NCI-H345 treated with DMSO at 0.1 percent for 48 hours (cell line): Measurements from ENCODE around the gene RTN4R.
A peak's percentile ranks its signal among the peaks of the same experiment; 100 is the strongest.

Experiments
- DNase-seq: peaks from one replicate; lab custom pipeline; 2025; ENCODE audit not compliant: unreplicated experiment; lab: John Stamatoyannopoulos, UW

Gene RTN4R

GRCh38 chr22:20231514-20232236 is 36.4 kb downstream of the RTN4R start:
- DNase-seq, result no peak

GRCh38 chr22:20230777-20231420 is 37.2 kb downstream of the RTN4R start:
- no peak for DNase-seq

DNA sequence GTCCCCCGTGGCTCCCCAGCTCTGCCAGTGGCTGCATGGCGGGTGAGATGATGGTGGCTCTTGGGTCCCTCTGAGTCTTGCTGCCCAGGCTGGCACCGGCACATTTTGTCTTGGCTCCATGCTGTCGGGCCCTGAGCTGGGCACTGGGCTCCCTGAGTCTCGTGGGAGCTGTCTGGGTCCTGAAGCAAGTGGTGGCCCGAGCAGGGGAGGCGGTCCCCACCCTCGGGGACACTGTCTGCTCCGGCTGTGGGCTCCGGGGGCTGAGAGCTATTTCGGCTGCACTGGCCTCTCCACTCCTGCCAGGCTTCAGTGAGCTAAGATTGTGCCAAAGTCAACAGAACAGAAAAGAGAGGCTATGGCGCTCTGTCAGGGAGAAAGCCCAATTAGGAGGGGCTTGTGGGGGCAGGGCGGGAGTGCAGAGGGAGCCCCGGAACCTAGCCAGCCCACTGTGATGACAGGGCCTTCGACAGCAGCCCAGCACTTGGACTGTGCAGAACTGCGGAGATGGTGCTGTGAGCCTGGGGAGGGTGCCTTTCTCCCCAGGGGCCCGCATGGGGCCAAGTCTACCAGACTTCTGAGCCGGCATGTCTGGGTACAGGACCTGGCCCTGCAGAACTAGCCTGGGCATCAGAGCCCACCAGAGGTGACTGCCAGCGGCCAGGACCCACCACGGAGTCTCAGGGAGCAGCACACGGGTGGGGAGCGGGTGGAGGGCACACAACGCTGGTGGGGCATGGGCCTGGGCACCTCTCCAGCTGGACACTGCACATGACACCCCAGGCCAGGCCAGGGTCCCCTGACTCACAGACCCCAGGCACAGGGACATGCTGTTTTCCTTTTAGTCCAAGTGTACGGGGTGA is 38.0 kb downstream of the RTN4R start:
- DNase-seq, result no peak

DNA sequence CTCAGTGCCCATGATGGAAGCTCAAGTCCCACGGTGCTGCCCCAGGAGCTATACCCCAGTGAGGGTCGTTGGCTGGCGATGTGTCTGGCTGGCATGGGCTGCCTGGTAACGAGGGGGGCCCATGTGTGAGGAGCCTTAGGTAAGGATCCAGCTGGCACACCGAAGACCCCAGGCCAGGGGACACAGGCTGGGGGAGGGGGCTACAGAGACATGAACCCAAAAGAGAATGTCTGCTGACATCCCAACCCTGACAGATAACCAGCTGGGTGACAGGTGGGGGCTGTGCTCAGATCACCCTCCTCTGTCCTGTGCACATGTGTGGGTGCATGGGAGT is 39.2 kb downstream of the RTN4R start:
- DNase-seq, result no peak

- DNase-seq, result no peak
Observed at GRCh38 chr22:20228055-20228938, 39.8 kb downstream of the RTN4R start.

- DNase-seq, result no peak
Observed at GRCh38 chr22:20227363-20227762, 40.8 kb downstream of the RTN4R start.

GRCh38 chr22:20226760-20227350 is 41.3 kb downstream of the RTN4R start:
- DNase-seq, result no peak

GRCh38 chr22:20226077-20226716 is 41.9 kb downstream of the RTN4R start:
- no peak for DNase-seq

DNA sequence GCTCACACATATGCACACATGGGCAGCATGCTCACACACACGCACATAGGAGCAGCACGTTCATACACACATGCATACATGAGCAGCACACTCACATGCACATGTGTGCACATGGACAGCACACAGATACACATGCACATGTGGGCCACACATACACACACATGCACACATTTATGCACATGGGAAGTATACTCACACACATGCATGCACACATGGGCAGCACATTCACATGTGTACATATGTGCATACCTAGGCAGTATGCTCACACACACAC is 42.5 kb downstream of the RTN4R start:
- no peak for DNase-seq

GRCh38 chr22:20224917-20225692 is 43.0 kb downstream of the RTN4R start:
- no peak for DNase-seq

DNA sequence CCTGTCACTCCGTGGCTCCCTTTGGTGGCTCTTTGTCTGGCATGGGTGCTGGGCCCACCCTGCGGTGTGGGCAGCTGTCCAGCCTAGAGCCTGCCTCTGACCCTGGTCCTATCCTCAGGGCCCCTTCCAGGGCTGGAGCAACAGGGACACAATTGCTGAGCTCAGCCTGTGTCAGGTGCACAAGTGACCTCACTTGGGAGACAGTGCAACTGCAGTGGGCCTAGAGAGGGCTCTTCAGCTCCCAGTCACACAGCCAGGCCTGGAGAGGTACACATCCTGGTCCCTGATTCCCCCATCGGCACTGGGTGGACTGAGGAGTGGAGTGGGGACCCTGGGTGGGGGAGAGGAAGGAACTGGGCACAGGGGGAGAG is 43.9 kb downstream of the RTN4R start:
- no peak for DNase-seq

DNA sequence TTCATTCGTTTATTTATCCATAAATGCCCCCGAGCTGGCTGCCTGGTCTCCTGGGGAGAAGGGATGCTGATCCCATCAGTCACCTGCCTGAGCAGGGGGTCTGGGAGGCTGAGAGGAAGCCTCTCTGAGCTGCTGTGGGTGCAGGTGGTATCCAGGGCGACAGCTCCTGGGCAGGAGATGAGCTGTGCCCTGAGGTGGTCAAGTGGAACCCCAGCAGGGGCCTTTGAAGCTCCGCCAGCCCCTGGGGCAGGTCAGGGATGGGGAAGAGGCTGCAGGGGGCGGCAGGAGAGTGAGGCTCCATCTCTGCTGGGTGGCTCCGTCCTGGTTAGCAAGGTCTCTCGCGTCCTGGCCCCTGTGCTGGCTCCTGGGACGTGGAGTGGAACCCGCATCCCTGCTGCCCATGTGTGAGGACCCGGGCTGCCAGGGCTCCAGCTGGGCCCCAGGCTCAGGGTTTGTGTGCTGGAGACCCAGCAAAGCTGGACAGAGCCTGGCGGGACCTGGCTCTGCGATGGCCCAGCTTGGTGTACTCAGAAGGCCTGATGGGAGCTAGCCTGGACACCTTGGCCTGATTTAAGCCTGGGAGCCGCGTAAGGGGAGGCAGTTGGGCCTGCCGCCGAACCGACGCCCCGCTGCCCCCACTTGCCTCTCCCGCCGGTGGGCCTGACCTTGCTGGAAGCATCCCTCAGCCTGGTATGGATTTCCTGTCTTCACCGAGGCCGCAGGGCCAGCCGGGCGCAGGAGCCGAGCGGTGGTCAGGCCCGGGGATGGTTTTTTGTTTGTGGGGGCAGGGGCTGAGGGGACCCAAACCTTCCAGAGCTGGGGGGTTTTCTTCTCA is 44.5 kb downstream of the RTN4R start:
- DNase-seq, result peak; percentile 60

GRCh38 chr22:20222764-20223420 is 45.2 kb downstream of the RTN4R start:
- no peak for DNase-seq

DNA sequence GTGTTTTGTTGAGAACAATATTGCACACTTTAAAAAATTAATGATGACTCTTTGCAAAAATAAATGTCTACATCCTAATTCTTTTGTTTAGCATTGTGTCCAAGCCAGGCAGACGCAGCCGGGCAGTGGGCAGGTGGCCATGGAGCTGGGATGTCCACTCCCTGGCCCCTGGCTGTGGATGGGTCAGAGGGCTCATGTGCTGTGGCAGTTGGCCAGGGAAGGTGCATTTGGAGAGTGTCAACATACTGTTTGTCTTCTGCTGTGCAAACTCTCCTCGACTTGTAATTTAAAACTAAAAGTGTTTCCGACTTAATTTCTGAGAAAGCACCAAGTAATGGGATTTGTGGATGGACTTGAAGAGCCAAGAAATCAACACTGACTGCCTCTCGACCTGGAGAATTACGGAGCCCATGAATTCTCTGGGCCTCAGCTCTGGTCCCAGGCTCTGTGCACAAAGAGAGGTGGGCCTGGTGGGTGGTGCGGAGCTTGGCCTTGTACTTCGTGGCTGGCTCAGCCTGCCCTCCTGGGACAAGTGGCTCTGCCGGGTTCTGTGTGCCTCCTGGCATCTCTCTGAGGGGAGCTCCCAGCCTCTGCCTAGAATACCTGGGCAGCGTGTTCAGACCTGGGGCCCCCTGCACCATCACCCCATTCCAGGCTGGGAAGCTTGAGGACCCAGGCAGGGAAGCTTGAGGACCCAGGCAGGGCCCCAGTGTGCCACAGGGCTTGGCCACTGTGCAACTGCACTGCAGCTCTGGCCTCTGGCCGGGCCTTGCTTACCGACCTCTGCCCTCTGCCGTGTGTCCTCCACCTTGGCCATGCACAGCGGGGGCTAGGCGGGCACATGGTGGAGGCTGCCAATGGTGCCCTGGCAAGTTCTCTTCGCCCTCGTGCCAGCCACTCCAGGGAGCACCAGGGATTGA is 46.4 kb downstream of the RTN4R start:
- DNase-seq, result no peak

DNA sequence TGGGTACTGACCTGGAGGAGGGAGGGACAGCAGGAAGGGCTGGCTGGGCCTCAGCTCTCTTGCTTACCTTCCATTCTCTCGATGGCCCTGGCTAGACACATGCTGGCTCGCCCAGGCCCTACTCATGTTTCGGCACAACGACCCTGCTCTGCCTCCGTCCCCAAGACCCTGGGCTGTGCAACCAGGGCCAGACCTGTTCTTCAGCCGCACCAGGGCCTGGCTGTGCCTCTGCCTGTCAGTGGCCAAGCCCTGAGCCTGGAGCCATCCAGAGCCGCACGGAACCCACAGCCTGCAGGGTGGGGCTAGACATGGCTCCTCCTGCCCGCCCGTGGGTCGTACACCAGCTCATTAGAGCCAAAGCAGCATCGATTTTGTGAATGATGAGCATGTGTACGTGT is 47.5 kb downstream of the RTN4R start:
- DNase-seq, result no peak

- DNase-seq, result no peak
Observed at GRCh38 chr22:20219667-20220628, 48.2 kb downstream of the RTN4R start.
